ENCODE data around the gene PRRT2. TPM values are rescaled to one million over a fixed set of nuclear protein-coding genes. Genes with fewer than 3 reads are reported as not detected.
"Not testable (repeated sequence)": the region's sequence is repeated elsewhere in the genome, so short reads cannot be mapped to it uniquely, and the experiment has no call there.

Gene PRRT2
- total RNA-seq, 1 donor from 2014 or later = 0.66 TPM

DNA sequence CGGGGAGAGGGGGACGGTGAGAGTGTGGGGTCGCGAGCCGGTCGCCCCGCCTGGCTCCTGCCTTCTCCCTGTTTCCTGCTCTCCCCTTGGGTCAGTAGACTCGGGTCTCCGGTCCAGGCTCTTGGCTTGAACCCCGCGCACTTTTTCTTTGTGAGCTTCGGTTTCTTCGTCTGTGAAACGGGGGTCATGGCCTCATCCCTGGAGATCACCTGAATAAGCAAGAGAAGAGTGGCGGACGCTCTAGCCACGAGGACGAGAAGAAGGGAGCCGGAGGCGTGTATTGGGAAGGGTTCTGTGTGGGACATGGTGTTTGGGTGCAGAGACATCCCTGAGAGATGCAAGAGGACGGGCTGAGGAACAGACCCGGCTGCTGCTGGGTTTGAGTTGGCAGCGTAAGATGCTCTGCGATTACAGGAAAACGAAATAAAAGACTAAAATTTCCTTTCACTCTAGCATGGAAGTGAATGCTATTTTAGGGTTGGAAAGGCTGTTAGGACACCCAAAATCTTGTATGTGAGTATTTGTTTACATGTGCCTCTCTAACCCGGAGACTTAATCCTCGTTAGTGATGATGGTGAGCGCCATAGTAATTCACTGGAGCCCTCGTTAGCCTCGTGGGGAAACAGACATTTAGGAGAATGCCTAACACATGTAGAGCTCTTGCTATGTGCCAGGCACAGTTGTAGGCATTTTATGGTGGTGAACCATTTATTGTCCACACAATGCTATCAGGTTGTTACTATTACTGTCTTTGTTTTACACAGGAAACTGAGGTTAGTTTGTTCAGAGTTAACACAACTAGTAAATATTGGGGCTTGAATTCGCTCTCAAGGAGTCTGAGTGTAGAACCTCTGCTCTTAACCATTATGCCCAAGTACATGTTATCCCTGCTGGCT lies 20.8 kb upstream of the PRRT2 start:
- DNase-seq (ENCODE audit: low read depth, low spot score) = no peak

DNA sequence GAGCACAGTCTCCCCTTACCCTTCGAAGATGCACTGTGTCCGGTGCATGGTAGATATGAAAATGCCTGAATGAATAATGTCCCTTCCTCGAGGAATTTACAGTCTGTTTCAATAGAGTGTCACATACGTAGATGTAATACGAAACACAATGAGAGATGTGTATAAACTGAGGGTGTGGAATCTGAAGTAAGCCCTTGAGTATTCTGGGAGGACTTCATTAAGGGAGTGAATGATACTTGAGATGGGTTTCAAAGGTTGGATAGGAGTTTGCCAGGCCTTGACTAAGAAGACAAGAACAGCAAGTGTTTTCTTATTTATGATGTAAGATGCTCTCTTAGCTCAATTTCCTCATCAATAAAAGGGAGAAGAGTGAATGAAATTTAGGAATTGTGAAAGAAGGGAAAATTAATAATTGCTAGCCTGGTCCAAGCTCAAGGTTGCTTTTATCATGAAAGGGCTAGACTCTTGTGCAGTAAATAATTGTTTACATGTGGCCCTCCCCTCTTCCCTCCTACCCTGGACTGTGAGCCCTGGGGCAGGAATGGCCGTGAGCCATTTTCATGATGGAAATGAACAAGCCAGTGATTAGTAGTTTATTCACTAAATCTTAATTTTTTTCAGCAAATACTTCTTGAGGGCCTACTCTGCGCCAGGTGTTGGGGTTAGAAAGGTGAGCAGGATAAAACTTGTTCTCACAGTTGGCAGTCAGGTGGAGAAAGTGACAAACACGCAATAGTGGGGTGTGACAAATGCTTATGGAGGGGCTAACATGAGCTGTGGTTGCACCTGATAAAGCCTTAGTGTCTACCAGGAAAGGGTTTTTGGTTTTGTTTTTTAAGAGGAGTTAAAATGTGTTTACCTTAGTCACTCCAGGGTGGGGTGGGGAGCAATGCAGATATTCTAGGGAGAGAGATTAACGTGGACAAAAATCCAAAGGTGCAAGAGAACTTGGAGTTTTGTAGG lies 19.9 kb upstream of the PRRT2 start:
- no peak for DNase-seq (ENCODE audit: low read depth, low spot score)

DNA sequence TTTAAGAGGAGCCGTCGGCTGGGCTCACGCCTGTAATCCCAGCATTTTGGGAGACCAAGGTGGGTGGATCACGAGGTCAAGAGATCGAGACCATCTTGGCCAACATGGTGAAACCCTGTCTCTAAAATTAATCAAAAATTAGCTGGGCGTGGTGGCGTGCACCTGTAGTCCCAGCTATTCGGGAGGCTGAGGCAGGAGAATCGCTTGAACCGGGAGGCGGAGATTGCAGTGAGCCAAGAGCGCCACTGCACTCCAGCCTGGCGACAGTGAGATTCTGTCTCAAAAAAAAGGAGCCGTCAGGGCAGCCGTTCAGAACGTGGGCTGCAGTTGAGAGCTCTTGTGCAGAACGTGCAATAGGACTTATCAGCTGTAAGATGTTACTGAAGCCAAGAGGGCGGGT lies 18.8 kb upstream of the PRRT2 start:
- not testable (repeated sequence) for DNase-seq (ENCODE audit: low read depth, low spot score)

DNA sequence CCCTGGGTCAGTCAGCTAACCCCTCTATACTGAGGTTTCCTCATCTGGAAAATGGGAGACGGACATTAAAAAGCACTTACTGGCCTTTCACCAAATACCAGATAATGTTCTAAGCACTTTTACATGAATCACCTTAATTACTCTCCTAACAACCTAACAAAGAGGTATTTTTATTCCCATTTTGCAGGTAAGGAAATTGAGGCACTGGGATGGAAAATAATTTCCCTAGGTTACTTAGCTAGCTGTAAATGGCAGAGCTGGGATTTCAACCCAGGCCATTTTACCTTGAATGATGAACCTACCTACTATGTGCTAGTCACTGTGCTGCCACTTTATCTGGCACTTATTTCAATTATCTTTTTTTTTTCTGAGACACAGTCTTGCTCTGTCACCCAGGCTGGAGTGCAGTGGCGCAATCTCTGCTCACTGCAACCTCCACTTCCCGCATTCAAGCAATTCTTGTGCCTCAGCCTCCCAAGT lies 17.7 kb upstream of the PRRT2 start:
- DNase-seq (ENCODE audit: low read depth, low spot score) = no peak

DNA sequence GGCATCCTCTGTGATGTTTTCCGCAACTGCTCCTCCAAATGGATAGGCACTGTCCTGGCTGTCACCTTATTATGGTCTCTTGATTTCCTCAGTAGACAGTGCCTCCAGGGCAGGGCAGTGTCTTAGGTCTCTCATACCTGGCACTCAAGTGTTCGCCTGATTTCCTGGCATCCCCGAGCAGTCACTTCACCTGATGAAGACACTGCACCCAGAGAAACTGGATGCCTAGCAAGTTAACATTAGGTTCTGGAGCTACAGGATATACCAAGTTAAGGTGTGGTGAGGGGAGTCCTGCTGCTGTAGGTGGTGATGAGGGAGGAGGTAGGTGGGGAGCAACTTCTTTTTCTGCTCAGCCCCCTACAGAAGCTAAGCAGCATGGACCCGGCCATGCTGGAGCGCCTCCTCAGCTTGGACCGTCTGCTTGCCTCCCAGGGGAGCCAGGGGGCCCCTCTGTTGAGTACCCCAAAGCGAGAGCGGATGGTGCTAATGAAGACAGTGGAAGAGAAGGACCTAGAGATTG lies 9.5 kb upstream of the PRRT2 start:
- DNase-seq (ENCODE audit: low read depth, low spot score) = no peak

DNA sequence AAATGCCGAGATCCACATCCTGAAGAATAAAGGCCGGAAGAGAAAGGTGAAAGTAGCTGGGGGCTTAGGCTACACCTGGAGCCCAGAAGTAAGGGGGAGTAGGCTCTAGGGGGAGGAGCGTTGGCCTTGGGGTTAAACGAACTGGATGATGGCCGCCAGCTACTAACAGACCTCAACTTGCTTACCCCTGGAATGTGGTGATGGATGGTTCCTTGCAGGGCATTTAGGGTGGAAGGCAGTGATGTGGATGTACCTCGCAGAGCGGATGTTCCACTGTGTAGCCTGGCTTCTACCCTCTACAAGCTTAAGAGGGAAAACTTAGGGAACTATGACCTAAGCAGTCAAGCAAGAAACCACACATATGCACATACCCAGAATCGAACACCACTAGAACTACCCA lies 8.0 kb upstream of the PRRT2 start:
- DNase-seq (ENCODE audit: low read depth, low spot score) = no peak

DNA sequence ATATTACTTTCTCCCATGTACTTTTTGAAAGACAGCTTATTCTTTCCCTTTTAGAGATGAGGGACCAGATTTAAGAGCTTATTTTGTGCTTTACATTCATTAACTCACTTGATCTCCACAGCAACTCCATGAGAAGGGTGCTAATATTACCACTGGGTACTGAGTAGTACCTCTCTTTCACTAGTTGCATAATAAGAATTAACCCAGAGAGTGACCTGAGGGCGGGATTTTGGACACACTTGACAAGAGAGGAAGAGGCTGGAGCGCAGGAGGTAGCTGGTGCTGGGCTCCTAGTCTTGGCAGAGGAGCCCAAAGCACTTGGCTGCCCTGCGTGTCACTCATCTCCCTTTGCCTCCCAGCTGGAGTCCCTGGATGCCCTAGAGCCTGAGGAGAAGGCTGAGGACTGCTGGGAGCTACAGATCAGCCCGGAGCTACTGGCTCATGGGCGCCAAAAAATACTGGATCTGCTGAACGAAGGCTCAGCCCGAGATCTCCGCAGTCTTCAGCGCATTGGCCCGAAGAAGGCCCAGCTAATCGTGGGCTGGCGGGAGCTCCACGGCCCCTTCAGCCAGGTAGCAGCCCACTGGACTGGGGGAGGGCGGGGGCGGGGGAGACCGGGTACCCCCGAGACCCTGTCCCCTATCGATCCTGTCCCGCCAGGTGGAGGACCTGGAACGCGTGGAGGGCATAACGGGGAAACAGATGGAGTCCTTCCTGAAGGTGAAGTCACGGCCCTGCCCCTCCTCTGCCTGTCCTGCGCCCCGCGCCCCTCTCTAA lies 7.3 kb upstream of the PRRT2 start:
- DNase-seq (ENCODE audit: low read depth, low spot score) = no peak

DNA sequence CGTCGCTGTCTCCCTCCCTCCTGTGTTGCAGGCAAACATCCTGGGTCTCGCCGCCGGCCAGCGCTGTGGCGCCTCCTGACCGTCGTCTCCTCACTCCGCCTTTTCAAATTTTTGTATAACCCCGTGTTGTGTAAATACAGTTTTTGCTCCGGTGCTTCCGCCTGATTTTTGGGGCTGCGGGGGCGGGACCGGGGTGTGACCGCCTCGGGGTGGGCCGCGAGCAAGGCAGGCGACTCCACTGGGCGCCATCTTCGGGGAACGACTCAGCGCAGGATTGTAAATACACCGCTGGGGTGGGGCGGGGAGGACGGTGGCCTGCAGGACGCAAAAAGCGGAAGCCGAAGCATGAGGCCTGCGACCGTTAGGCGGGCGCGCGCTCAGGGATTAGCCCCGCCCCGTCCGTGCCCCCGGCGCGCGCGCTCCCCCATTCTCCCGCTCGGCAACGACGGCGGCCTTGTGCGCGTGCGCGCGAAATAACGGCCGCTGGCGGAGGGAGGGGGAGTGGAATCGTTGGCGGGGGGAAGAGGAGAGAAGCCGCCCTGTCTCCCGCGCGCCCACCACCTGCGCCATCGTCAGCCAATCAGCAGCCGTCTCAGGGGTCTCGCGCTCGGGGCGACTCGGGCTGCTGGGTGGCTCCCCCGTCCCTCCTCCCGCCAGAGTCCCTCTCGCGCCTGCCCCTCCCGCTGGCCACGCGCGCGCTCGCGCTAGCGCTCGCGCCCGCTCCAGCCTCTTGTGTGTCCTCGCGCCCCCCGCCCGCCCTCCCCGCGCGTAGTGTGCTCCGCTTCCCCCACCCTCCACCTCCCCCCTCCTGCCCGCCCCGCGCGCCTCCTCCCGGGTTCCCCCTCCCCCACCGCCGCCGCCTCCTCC lies 6.5 kb upstream of the PRRT2 start:
- peak; percentile 88 for DNase-seq (ENCODE audit: low read depth, low spot score)

DNA sequence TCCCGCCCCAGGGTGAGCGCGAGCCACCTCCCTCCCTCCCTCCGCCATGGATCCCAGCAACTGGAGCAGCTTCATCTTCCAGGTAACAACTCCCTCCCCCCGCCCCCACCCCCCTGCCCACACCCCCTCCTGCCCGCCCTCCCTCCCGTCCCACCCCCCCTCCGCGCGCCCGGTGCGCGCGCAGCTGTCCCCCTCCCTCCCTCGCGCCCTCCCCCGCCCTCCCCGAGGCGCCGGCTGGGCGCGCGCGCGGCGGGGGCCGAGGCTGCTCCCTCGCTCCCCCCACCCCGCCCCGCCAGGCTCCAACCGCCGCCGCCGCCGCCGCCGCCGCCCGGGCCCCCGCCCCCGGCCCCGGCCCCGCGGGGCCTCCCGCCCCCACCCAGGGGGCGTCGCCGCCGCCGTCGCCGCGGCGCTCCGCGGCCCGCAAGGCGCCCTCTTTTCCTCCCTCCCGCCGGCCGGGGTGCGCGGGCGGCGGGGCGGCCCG lies 5.9 kb upstream of the PRRT2 start, which contains the start of gene MAZ:
Gene MAZ, plus strand, starts transcription at position 431 of the 481 bp plus-strand sequence. CDS start 173 bp downstream, outside the sequence.
- no peak for DNase-seq (ENCODE audit: low read depth, low spot score)

DNA sequence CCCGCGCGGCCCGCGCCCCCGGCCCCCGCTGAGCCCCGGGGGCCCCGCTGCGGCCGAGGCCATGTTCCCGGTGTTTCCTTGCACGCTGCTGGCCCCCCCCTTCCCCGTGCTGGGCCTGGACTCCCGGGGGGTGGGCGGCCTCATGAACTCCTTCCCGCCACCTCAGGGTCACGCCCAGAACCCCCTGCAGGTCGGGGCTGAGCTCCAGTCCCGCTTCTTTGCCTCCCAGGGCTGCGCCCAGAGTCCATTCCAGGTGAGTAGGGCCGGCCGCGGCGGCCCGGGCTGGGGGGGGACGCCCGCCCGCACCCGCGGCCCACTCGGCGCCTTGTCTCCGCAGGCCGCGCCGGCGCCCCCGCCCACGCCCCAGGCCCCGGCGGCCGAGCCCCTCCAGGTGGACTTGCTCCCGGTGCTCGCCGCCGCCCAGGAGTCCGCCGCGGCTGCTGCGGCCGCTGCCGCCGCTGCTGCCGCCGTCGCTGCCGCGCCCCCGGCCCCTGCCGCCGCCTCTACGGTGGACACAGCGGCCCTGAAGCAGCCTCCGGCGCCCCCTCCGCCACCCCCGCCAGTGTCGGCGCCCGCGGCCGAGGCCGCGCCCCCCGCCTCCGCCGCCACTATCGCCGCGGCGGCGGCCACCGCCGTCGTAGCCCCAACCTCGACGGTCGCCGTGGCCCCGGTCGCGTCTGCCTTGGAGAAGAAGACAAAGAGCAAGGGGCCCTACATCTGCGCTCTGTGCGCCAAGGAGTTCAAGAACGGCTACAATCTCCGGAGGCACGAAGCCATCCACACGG lies 5.2 kb upstream of the PRRT2 start:
- DNase-seq (ENCODE audit: low read depth, low spot score) = no peak

DNA sequence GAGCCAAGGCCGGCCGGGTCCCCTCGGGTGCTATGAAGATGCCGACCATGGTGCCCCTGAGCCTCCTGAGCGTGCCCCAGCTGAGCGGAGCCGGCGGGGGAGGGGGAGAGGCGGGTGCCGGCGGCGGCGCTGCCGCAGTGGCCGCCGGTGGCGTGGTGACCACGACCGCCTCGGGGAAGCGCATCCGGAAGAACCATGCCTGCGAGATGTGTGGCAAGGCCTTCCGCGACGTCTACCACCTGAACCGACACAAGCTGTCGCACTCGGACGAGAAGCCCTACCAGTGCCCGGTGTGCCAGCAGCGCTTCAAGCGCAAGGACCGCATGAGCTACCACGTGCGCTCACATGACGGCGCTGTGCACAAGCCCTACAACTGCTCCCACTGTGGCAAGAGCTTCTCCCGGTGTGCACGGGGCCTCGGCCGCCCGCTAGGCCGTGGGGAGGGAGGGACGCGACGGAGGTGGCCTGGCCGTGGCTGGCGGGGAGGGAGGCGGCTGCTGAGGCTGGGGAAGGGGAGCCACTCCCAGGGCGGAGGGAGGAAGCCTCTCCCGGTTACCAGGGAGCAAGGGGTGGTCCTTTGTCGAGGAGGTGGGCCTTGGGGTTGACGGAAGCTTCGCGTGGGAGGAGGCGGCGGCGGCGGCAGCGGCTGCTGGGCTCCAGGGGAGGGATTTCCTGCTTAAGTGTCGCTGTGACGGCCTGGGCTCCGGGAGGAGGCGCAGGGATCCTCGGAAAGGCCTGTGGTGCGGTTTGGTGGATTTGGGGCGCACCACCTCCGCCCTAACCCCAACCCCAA lies 4.4 kb upstream of the PRRT2 start:
- DNase-seq (ENCODE audit: low read depth, low spot score) = peak; percentile 71

DNA sequence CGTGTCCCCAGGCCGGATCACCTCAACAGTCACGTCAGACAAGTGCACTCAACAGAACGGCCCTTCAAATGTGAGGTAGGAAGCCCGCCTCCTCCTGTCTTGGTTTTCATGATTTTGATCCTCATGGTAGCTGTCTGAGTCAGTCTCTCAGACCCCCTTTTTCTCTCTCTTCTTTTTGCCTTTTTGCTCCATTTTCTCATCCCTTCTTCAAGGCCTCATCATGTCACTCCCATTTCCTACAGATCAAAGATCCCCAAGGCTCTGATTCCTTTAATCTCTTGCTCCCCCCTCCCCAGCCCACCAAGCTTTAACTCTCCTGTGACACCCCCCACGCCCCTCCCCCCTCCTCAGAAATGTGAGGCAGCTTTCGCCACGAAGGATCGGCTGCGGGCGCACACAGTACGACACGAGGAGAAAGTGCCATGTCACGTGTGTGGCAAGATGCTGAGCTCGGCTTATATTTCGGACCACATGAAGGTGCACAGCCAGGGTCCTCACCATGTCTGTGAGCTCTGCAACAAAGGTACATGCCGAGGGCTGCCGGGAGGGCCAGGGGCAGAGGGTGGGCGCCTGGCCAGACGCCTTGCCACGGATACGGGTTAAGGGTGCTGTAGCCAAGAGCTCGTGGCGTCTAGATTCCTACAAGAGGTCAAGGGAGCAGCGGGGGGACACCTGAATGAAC lies 3.6 kb upstream of the PRRT2 start:
- no peak for DNase-seq (ENCODE audit: low read depth, low spot score)

DNA sequence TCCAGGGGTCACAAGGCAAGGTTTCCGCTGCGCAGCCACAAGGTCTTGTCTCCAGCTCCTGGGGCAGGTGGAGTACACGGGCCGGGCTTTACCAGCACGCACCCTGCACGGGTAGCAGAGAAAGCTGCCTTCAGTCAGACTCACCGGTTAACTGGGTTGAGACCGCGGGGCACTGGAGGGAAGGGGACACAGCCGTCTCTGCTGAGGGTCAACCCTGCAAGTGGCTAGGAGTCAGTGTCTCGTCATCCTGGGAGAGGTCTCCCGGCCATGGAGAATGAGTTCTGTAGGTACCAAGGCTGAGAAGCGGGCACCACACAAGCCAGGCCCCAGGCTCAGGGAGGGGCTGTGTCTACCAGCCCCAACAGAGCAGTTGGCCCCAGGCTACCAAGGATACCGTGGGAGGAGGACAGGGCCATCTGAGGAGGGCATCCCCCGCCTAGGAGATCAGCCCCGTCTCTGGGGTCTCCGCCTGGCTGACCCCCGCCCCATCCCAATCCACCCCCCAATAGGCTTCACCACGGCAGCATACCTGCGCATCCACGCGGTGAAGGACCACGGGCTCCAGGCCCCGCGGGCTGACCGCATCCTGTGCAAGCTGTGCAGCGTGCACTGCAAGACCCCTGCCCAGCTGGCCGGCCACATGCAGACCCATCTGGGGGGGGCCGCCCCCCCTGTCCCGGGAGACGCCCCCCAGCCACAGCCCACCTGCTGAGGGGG lies 2.8 kb upstream of the PRRT2 start:
- no peak for DNase-seq (ENCODE audit: low read depth, low spot score)

DNA sequence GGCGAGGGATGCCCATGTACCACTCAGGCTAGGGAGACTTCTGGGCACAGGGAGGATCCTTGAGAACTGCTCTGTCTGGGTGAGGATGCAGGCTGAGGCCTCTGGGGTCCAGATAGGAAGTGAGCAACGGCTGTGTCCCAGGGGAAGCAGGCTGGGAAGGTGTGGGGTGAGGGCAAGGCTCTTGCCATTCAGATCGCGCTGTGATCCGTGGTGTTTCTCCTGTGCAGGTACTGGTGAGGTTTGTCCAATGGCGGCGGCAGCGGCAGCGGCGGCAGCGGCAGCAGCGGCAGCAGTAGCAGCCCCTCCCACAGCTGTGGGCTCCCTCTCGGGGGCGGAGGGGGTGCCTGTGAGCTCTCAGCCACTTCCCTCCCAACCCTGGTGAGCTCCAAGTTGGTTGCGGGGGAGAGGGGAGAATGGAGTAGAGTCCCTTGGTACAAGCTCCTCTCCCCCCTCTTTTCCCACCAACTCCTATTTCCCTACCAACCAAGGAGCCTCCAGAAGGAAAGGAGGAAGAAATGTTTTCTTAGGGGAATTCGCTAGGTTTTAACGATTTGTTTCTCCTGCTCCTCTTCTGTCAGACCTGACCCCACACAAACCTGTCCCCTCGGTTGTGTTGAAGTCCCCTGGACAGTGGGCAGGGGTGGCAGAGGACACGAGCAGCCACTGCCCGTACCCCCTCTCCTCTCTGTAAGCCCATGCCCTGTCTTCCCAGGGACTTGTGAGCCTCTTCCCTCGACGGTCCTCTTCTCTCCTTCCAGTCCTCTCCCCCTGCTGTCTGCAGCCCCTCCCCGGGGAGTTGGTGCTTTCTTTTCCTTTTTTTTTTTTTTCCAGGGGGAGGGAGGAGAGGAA lies 1.9 kb upstream of the PRRT2 start:
- no peak for DNase-seq (ENCODE audit: low read depth, low spot score)

DNA sequence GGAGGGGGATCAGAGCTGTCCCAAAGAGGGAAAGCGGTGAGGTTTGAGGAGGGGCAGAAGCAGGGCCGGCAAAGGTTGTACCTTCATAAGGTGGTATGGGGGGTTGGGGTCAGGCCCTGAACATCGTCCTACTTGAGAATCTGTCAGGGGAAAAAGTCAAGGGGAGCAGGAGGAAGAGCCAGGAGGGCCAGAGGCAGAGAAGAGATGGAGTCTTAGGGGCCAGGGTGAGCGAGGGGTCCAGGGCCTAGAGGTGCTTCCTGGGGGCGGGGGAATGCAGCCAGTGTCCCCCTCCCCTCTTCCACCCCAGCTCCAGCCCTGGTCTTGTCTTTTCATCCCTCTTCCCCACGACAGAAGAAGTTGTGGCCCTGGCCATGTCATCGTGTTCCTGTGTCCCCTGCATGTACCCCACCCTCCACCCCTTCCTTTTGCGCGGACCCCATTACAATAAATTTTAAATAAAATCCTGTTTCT lies 1.3 kb upstream of the PRRT2 start:
- no peak for DNase-seq (ENCODE audit: low read depth, low spot score)
